GM12878 (cell line): ENCODE results near the gene MYO10.

Source experiments
- EP300 ChIP-seq, 2 experiments: fragments of 150-350 bp in 1 of 2; IDR thresholded peaks; 2 replicates each; pipeline ENCODE4 v1.6.1; 2011 to 2012; ENCODE audit warnings: low read depth in 2 of 2, low read length in 2 of 2, borderline replicate concordance in 1 of 2, improper control_type of control experiment in 1 of 2, inconsistent platforms in 1 of 2; ENCODE audit not compliant: control insufficient read depth in 1 of 2
- EZH2 ChIP-seq: IDR thresholded peaks from 2 replicates; pipeline ENCODE4 v1.6.1; 2012; ENCODE audit warnings: low read depth, mild to moderate bottlenecking, control low read depth, inconsistent platforms, low read length, borderline replicate concordance; ENCODE audit not compliant: control insufficient read depth
- FOS ChIP-seq: IDR thresholded peaks from 3 replicates; pipeline ENCODE4 v1.6.1; 2011; ENCODE audit warnings: borderline replicate concordance; ENCODE audit not compliant: insufficient read length; ENCODE audit errors: extremely low read depth
- MXI1 ChIP-seq: fragments of 150-350 bp; IDR thresholded peaks from 2 replicates; pipeline ENCODE4 v1.6.1; 2011; ENCODE audit warnings: low read depth, mild to moderate bottlenecking, inconsistent platforms, low read length, improper control_type of control experiment
- PAX8 ChIP-seq: fragments of 450-650 bp; IDR thresholded peaks from 2 replicates; pipeline ENCODE4 v1.6.1; 2017; ENCODE audit warnings: mild to moderate bottlenecking, moderate library complexity
- POLR2A ChIP-seq: IDR thresholded peaks from 2 replicates; pipeline ENCODE4 v1.6.1; 2011; ENCODE audit warnings: low read depth, mild to moderate bottlenecking, low read length
- POLR2AphosphoS2 ChIP-seq: IDR thresholded peaks from 2 replicates; pipeline ENCODE4 v1.6.1; 2011; ENCODE audit warnings: low read depth, mild to moderate bottlenecking, low read length, improper control_type of control experiment, moderate library complexity
- SPI1 ChIP-seq: IDR thresholded peaks from 2 replicates; pipeline ENCODE4 v1.6.1; 2011; ENCODE audit warnings: low read depth, mild to moderate bottlenecking, low read length, moderate library complexity, borderline replicate concordance; ENCODE audit not compliant: insufficient read depth
- SUZ12 ChIP-seq: fragments of 200-600 bp; sonication (generic); IDR thresholded peaks from one replicate; pipeline ENCODE4 v1.6.1; 2018; ENCODE audit warnings: antibody characterized with exemption, mild to moderate bottlenecking; ENCODE audit not compliant: unreplicated experiment
- YY1 ChIP-seq: IDR thresholded peaks from 2 replicates; pipeline ENCODE4 v1.6.1; 2011; ENCODE audit warnings: low read depth, mild to moderate bottlenecking, low read length
- TF ChIP-seq, protein P1 (sequence below): IDR thresholded peaks from 2 replicates; pipeline ENCODE4 v1.6.1; 2012; ENCODE audit warnings: low read depth, low read length, improper control_type of control experiment
- TF ChIP-seq, protein P2 (sequence below), 3 experiments: IDR thresholded peaks in 2 of 3; conservative IDR thresholded peaks in 1 of 3; 2 replicates each; pipeline ENCODE4 v1.5.1; 2011; ENCODE audit warnings: low read depth in 3 of 3, low read length in 3 of 3, mild to moderate bottlenecking in 3 of 3, control low read depth in 2 of 3, moderate library complexity in 2 of 3, inconsistent platforms in 1 of 3, mixed read lengths in 1 of 3; ENCODE audit not compliant: control insufficient read depth in 2 of 3, insufficient read depth in 1 of 3; ENCODE audit errors: extremely low read depth in 1 of 3
- TF ChIP-seq, protein P3 (sequence below): fragments of 450-650 bp; IDR thresholded peaks from 2 replicates; pipeline ENCODE4 v1.6.1; 2017; ENCODE audit warnings: mild to moderate bottlenecking, moderate library complexity

DNA sequence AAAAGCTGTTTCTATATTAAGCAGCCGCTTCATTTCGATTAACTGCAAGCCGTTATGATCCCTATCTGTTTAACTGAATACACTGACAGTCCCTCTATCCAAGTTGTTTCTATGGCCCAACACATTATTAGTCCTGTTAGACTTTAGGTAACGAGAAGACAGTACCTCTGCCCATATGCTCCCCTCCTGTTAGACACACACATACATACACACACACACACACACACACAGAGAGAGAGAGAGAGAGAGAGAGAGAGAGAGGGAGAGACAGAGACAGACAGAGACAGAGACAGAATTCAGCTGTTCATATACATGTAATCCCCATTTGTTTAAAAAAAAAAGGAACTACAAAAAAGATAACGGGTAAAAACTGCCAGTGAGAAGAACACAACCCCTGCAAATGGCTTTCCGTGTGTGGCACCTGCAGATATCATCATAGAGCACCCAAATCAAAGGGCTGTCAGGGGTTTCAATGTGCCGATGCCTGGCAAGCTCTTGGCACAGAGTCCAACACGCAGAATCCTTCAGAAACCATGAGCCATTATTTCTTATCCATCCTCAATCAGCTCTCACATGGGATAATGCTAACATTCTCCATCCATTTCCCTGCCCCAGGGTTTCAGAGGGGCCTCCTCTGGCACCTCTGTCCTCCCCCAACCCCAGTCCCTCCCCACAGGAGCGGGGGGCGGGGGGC is 144.0 kb downstream of the MYO10 start:
- TF ChIP-seq PAX8 (no peak), SUZ12 (no peak), POLR2A (no peak), POLR2AphosphoS2 (no peak), SPI1 (no peak), FOS (no peak), MXI1 (no peak), YY1 (no peak), EZH2 (no peak), EP300 (IDR thresholded peaks at IDR 0.05; ENCODE audit: borderline replicate concordance in 1 of 2, control insufficient read depth in 1 of 2, low read depth in 2 of 2, low read length in 2 of 2) (no peak)
- TF ChIP-seq, protein P1, sequence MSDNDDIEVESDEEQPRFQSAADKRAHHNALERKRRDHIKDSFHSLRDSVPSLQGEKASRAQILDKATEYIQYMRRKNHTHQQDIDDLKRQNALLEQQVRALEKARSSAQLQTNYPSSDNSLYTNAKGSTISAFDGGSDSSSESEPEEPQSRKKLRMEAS, result no peak
- TF ChIP-seq, protein P2, sequence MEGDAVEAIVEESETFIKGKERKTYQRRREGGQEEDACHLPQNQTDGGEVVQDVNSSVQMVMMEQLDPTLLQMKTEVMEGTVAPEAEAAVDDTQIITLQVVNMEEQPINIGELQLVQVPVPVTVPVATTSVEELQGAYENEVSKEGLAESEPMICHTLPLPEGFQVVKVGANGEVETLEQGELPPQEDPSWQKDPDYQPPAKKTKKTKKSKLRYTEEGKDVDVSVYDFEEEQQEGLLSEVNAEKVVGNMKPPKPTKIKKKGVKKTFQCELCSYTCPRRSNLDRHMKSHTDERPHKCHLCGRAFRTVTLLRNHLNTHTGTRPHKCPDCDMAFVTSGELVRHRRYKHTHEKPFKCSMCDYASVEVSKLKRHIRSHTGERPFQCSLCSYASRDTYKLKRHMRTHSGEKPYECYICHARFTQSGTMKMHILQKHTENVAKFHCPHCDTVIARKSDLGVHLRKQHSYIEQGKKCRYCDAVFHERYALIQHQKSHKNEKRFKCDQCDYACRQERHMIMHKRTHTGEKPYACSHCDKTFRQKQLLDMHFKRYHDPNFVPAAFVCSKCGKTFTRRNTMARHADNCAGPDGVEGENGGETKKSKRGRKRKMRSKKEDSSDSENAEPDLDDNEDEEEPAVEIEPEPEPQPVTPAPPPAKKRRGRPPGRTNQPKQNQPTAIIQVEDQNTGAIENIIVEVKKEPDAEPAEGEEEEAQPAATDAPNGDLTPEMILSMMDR (IDR thresholded peaks at IDR 0.05 in 2 of 3, conservative IDR thresholded peaks at IDR 0.05 in 1 of 3; ENCODE audit: control insufficient read depth in 2 of 3, extremely low read depth in 1 of 3, insufficient read depth in 1 of 3, low read depth in 3 of 3, low read length in 3 of 3), result no peak
- TF ChIP-seq, protein P3, sequence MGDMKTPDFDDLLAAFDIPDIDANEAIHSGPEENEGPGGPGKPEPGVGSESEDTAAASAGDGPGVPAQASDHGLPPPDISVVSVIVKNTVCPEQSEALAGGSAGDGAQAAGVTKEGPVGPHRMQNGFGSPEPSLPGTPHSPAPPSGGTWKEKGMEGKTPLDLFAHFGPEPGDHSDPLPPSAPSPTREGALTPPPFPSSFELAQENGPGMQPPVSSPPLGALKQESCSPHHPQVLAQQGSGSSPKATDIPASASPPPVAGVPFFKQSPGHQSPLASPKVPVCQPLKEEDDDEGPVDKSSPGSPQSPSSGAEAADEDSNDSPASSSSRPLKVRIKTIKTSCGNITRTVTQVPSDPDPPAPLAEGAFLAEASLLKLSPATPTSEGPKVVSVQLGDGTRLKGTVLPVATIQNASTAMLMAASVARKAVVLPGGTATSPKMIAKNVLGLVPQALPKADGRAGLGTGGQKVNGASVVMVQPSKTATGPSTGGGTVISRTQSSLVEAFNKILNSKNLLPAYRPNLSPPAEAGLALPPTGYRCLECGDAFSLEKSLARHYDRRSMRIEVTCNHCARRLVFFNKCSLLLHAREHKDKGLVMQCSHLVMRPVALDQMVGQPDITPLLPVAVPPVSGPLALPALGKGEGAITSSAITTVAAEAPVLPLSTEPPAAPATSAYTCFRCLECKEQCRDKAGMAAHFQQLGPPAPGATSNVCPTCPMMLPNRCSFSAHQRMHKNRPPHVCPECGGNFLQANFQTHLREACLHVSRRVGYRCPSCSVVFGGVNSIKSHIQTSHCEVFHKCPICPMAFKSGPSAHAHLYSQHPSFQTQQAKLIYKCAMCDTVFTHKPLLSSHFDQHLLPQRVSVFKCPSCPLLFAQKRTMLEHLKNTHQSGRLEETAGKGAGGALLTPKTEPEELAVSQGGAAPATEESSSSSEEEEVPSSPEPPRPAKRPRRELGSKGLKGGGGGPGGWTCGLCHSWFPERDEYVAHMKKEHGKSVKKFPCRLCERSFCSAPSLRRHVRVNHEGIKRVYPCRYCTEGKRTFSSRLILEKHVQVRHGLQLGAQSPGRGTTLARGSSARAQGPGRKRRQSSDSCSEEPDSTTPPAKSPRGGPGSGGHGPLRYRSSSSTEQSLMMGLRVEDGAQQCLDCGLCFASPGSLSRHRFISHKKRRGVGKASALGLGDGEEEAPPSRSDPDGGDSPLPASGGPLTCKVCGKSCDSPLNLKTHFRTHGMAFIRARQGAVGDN, result no peak
